ENCODE data around the gene LRP8. TPM values are rescaled to one million over a fixed set of nuclear protein-coding genes. Genes with fewer than 3 reads are reported as not detected.

Gene LRP8
- total and polyA plus RNA-seq, 2 experiments from 2014 or later, result 27.8 to 71.1 TPM

DNA sequence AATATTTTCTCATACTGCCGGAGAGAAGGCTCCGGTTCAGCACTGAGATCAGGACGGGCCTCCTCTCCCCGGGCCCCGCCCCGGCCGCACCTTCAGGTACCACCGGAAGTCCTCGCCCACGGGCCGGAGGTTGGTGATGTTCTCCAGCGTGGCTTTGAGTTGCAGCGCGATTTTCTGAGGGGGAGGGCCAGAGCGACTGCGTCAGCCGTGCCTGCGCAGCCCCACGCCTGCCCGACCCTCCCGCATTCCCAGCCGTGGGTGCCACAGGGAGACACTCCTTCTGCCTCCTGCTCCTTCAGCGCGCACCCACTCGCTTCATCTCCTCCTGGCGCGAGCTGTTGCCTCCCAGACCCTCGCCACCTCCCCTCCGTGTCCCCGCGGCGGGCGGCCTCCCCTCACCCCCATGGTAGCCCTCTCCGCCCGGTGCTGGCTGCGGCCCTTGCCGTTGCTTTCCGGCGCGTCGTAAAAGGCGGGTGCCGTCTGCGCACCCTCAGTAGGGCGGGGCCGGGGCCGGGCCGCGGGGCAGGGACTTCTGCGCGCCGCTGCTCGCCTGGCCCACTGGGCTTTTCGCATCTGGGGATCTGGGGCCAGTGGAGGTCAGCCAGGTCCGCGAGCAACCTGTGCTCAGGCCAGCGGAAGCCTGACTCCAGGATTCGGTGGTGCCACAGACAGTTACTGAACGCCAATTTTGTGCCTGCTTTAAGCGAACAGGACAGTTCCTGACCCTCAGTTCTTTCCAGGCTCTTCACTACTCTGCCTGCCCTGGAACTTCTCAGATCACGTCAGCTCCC, 107.5 kb downstream of the LRP8 start, which contains the start of gene CZIB:
TSS of gene CZIB (minus strand) at position 464 of the 791 bp plus-strand sequence. CDS start at position 405, 59 bp downstream.
- peak; percentile 96 for DNase-seq (ENCODE audit: low spot score)
- Histone ChIP-seq H4K20me1 (replicated peaks; ENCODE audit: insufficient read depth) (no peaks in the 10 kb centered on the region), H3K4me3 (peak within 1 kb of the TSS; percentile 57), H3K27ac (ENCODE audit: low read depth) (peak within 1 kb of the TSS; percentile 67; the same call in 1 of the 2 replicates), H3K9me2 (ENCODE audit: insufficient read depth) (no peaks in the 10 kb centered on the region), H3K4me2 (peak within 1 kb of the TSS; percentile 76), H3K4me1 (ENCODE audit: insufficient read depth) (peaks cover 7% of the 10 kb centered on the region), H2AFZ (peak within 1 kb of the TSS; percentile 88), H3K27me3 (ENCODE audit: insufficient read depth) (no peaks in the 10 kb centered on the region), H3K79me2 (replicated peaks; ENCODE audit: insufficient read depth) (peaks cover 5% of the 10 kb centered on the region; the same call in 1 of the 2 replicates), H3K36me3 (ENCODE audit: insufficient read depth) (no peaks in the 10 kb centered on the region), H3F3A (replicated peaks; ENCODE audit: low read depth) (no peaks in the 10 kb centered on the region; the same call in 1 of the 2 replicates)
- TF ChIP-seq, protein P1, sequence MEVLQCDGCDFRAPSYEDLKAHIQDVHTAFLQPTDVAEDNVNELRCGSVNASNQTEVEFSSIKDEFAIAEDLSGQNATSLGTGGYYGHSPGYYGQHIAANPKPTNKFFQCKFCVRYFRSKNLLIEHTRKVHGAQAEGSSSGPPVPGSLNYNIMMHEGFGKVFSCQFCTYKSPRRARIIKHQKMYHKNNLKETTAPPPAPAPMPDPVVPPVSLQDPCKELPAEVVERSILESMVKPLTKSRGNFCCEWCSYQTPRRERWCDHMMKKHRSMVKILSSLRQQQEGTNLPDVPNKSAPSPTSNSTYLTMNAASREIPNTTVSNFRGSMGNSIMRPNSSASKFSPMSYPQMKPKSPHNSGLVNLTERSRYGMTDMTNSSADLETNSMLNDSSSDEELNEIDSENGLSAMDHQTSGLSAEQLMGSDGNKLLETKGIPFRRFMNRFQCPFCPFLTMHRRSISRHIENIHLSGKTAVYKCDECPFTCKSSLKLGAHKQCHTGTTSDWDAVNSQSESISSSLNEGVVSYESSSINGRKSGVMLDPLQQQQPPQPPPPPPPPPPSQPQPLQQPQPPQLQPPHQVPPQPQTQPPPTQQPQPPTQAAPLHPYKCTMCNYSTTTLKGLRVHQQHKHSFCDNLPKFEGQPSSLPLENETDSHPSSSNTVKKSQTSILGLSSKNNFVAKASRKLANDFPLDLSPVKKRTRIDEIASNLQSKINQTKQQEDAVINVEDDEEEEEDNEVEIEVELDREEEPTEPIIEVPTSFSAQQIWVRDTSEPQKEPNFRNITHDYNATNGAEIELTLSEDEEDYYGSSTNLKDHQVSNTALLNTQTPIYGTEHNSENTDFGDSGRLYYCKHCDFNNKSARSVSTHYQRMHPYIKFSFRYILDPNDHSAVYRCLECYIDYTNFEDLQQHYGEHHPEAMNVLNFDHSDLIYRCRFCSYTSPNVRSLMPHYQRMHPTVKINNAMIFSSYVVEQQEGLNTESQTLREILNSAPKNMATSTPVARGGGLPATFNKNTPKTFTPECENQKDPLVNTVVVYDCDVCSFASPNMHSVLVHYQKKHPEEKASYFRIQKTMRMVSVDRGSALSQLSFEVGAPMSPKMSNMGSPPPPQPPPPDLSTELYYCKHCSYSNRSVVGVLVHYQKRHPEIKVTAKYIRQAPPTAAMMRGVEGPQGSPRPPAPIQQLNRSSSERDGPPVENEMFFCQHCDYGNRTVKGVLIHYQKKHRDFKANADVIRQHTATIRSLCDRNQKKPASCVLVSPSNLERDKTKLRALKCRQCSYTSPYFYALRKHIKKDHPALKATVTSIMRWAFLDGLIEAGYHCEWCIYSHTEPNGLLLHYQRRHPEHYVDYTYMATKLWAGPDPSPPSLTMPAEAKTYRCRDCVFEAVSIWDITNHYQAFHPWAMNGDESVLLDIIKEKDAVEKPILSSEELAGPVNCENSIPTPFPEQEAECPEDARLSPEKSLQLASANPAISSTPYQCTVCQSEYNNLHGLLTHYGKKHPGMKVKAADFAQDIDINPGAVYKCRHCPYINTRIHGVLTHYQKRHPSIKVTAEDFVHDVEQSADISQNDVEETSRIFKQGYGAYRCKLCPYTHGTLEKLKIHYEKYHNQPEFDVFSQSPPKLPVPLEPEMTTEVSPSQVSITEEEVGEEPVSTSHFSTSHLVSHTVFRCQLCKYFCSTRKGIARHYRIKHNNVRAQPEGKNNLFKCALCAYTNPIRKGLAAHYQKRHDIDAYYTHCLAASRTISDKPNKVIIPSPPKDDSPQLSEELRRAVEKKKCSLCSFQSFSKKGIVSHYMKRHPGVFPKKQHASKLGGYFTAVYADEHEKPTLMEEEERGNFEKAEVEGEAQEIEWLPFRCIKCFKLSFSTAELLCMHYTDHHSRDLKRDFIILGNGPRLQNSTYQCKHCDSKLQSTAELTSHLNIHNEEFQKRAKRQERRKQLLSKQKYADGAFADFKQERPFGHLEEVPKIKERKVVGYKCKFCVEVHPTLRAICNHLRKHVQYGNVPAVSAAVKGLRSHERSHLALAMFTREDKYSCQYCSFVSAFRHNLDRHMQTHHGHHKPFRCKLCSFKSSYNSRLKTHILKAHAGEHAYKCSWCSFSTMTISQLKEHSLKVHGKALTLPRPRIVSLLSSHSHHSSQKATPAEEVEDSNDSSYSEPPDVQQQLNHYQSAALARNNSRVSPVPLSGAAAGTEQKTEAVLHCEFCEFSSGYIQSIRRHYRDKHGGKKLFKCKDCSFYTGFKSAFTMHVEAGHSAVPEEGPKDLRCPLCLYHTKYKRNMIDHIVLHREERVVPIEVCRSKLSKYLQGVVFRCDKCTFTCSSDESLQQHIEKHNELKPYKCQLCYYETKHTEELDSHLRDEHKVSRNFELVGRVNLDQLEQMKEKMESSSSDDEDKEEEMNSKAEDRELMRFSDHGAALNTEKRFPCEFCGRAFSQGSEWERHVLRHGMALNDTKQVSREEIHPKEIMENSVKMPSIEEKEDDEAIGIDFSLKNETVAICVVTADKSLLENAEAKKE (CRISPR knock-in tag; IDR thresholded peaks at IDR 0.05), result no peak
- TF ChIP-seq POLR2AphosphoS5 (IDR thresholded peaks at IDR 0.05; ENCODE audit: low read depth) (peak; percentile 97), EZH2 (IDR thresholded peaks at IDR 0.05; ENCODE audit: low read depth, unreplicated experiment) (no peak), NANOG (IDR thresholded peaks at IDR 0.05; ENCODE audit: borderline replicate concordance) (no peak), JUNB (IDR thresholded peaks at IDR 0.05; ENCODE audit: unreplicated experiment) (no peak), ZNF331 (CRISPR knock-in tag; IDR thresholded peaks at IDR 0.05; ENCODE audit: low read depth) (no peak), CREB1 (CRISPR knock-in tag; IDR thresholded peaks at IDR 0.05; ENCODE audit: low read depth) (peak; percentile 53; the same call in 1 of the 2 replicates), STAT1 (IDR thresholded peaks at IDR 0.05; ENCODE audit: unreplicated experiment) (no peak)
- TF ChIP-seq, protein P2, sequence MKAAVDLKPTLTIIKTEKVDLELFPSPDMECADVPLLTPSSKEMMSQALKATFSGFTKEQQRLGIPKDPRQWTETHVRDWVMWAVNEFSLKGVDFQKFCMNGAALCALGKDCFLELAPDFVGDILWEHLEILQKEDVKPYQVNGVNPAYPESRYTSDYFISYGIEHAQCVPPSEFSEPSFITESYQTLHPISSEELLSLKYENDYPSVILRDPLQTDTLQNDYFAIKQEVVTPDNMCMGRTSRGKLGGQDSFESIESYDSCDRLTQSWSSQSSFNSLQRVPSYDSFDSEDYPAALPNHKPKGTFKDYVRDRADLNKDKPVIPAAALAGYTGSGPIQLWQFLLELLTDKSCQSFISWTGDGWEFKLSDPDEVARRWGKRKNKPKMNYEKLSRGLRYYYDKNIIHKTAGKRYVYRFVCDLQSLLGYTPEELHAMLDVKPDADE (IDR thresholded peaks at IDR 0.05), result peak; percentile 20; the same call in 1 of the 2 replicates
- TF ChIP-seq, protein P3, sequence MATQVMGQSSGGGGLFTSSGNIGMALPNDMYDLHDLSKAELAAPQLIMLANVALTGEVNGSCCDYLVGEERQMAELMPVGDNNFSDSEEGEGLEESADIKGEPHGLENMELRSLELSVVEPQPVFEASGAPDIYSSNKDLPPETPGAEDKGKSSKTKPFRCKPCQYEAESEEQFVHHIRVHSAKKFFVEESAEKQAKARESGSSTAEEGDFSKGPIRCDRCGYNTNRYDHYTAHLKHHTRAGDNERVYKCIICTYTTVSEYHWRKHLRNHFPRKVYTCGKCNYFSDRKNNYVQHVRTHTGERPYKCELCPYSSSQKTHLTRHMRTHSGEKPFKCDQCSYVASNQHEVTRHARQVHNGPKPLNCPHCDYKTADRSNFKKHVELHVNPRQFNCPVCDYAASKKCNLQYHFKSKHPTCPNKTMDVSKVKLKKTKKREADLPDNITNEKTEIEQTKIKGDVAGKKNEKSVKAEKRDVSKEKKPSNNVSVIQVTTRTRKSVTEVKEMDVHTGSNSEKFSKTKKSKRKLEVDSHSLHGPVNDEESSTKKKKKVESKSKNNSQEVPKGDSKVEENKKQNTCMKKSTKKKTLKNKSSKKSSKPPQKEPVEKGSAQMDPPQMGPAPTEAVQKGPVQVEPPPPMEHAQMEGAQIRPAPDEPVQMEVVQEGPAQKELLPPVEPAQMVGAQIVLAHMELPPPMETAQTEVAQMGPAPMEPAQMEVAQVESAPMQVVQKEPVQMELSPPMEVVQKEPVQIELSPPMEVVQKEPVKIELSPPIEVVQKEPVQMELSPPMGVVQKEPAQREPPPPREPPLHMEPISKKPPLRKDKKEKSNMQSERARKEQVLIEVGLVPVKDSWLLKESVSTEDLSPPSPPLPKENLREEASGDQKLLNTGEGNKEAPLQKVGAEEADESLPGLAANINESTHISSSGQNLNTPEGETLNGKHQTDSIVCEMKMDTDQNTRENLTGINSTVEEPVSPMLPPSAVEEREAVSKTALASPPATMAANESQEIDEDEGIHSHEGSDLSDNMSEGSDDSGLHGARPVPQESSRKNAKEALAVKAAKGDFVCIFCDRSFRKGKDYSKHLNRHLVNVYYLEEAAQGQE (IDR thresholded peaks at IDR 0.05; ENCODE audit: unreplicated experiment), result no peak
- H3K9me3 Mint-ChIP-seq, result no peaks in the 10 kb centered on the region; the same call in 2 of the 3 replicates
- ATAC-seq, result peak; percentile 95
- peak within 1 kb of the TSS; percentile 93 for H3K4me3 Mint-ChIP-seq
- H3K36me3 Mint-ChIP-seq (ENCODE audit: low read depth), result peaks cover 3% of the 10 kb centered on the region; the same call in 2 of the 3 replicates
- H3K27me3 Mint-ChIP-seq (ENCODE audit: insufficient read depth, low read depth, poor library complexity), result peaks cover 3% of the 10 kb centered on the region
- peaks cover 15% of the 10 kb centered on the region for H3K4me1 Mint-ChIP-seq
- H3K27ac Mint-ChIP-seq, result peak within 1 kb of the TSS; percentile 94
